NCI-H2227 treated with DMSO at 0.1 percent for 48 hours (cell line): ENCODE data around the gene DCDC2B.
"Not testable (repeated sequence)": the region's sequence is repeated elsewhere in the genome, so short reads cannot be mapped to it uniquely, and the experiment has no call there.

Experiments
- DNase-seq: peaks from one replicate; lab custom pipeline; 2025; lab: John Stamatoyannopoulos, UW

Gene DCDC2B

DNA sequence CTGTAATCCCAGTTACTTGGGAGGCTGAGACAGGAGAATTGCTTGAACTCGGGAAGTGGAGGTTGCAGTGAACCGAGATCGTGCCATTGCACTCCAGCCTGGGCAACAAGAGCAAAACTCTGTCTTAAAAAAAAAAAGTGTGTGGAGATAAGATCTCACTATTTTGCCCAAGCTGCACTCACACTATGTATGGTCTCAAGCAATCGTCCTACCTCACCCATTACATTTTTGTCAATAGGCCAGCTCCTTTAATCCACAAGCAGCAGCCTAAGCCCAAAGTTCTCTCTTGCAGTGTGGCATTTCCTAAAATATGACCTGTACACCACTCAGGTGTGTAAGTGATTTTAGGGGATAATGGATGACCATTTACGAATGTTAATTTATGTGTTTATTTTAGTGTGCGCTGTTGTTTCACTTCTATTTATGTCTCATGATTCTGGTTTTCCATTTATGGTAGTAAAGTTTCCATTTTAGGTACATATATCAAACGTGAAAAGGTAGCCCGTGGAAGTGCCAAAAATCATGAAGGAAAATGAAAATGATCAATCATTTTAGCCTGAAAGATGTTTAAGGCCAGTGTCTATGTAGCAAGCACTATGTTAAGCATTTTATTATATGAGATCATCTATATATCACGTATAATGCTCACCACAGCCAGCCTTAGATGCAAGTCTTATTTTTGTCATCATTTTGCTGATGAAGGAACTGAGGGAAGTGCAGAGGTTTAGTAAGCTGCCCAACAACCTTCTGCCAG lies 47.8 kb downstream of the DCDC2B start:
- DNase-seq: no peak

DNA sequence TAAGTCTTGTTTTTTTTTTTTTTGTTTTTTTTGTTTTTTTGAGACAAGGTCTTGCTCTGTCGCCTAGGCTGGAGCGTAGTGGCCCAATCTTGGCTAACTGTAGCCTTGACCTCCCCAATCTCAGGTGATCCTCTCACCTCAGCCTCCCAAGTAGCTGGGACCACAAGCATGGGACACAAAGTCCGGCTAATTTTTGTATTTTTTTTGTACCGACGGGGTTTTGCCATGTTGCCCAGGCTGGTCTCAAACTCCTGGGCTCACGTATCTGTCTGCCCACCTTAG lies 48.3 kb downstream of the DCDC2B start:
- DNase-seq: no peak

DNA sequence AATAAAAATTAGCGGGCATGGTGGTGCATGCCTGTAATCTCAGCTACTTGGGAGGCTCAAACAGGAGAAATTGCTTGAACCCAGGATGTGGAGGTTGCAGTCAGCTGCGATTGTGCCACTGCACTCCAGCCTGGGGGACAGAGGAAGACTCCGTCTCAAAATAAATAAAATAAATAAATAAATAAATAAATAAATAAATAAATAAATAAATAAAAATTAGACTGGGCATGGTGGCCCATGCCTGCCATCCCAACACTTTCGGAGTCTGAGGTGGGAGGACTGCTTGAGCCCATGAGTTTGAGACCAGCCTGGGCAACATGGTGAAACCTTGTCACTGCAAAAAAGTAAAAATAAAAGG lies 54.3 kb downstream of the DCDC2B start:
- not testable (repeated sequence) for DNase-seq

DNA sequence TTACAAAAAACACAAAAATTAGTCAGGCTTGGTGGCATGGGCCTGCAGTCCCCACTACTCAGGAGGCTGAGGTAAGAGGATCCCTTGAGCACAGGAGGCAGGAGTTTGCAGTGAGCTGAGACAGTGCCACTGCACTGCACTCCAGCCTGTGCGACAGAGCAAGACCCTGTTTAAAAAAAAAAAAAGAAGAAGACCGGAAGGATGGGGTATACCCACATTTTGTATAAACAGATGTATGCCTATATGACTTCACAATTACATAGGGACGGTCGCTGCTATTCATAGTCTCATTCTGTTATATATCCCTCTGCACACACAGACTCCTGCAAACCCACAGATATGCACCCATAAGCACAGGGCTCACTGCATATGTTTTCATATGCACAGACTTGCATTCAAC lies 54.9 kb downstream of the DCDC2B start:
- no peak for DNase-seq
